Suppressor macrophage treated with lipopolysaccharide for 4 hours (primary cell): Measurements from ENCODE around the gene NHSL2.

Source experiments
- DNase-seq: peaks from one replicate; pipeline ENCODE4 v3.0.0-alpha.2; 2020

The NHSL2 gene

DNA sequence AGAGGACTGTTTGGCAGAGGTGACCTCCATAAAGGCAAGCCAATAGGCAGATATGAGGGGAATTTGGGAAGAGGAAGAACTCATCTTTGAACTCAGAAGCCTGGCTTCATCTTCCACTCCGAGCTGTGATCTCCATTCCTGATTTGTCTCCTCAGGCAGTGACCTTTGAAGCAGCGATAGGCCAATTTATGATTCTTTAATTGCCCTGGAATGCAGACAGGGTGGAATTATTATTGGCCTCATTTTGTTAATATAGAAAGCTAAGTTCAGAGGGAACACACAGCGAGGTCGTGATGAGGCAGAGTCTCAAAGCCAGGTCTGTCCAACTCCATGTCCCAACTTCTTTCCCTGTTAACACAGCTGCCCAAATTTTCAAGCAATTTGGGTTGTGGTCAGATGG is 204.2 kb downstream of the NHSL2 start:
- DNase-seq: no peak

DNA sequence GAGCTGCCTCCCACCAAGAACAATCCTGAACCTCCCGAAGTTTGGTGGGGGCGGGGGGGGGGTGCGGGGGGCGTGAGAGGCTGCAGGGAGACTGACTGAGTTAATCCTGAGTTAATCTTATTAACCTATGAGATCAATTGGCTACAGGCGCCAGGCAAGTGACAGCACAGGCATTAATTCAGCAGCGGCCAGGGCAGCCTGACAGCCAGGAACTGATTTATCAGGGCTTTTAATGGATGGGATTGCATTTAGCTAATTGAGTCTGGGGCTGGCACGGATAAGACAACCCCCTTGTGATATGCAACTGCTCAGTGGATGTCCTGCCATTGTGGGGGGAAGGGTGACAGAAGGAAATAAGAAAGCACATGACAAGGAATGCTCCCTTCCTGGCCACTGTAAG is 204.7 kb downstream of the NHSL2 start:
- no peak for DNase-seq

DNA sequence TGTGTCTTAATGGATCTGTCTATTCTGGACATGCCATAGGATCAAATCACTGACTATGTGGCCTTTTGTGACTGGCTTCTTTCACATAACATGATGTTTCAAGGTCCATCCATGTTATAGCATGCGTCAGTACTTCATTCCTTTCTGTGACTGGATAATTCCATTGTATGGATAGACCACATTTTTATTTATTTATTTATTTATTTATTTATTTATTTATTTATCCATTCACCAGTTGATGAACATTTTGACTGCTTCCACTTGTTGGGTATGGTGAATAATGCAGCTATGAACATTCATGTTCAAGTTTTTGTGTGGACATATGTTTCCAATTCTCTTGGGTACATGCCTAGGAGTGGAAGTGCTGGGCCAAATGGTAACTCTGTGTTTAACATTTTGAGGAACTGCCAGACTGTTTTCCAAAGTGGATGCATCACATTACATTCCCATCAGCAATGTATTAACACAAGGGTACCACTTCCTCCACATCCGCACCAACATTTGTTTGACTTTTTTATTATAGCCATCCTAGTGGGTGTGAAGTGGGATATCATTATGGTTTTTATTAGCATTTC is 207.1 kb downstream of the NHSL2 start:
- DNase-seq: no peak

DNA sequence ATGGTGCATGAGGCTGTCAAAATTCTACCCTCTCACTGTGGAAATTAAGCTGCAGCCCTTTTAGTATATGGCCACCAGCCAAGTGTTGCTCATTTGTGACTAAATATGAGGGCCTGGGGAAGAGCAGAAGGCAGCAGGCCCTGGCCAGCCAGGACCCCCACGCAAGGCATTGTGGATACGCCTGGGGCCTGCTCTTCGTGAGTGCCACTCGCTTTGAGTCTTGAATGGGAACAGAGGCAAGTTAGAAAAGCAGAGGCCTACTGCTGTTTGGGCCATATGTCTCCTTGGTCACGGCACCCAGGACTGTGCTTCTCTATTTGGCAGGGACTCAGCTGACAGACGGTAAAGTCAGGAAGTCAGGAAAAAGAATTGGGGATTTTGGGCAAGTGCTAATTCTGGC is 210.2 kb downstream of the NHSL2 start:
- no peak for DNase-seq

DNA sequence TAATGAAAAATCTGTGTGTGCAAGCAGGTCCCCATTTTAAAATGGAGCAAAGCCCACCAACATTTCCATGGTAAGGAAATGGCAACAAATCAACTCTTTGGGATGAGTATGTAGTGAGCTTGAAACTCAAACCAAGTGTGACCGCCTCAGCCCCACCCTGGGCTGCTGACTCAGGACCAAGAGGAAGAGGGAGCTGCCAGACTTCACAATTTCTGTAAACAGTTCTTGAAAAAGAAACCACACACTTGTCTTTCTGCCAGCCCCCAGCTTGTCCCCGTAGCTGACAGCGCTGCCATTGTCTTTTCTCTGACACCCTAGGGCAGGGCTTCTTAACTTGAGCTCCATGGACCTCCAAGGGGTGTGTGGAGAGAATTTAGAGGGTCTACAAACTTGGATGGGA is 210.7 kb downstream of the NHSL2 start:
- DNase-seq: peak; percentile 71

DNA sequence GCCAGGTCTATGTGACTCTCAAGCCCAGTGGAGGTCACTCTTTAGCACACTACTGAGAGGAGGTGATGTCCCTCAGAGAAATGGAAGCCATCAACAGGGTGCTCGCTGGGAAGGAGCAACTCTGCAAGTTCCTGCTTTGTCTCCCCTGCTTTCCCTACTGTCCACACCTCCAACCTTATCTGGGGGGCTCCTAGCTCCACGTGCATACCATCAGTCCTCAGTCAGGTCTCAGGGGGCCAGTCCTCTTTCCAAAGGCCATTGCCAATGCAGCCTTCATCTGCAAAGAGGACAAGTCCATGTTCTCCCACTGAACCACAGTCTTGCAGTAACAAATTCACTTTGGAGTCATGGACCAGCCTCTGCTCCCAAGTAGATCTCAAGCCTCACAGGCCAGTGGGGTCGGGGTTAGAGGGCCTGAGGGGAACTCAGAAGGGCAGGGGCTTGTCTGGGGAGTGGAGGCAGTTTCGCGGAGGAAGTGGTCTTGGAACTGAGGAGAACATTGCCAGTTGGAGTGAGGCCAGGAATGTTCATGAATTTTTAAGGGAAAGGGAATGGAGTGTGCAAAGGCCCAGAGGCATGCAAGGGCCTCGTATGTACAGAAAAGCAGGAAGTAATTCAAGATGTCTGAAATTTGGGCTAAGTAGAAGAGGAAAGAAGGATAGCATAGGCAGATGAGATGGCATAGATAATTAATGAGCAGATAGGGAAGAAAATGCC is 212.1 kb downstream of the NHSL2 start:
- DNase-seq: no peak

DNA sequence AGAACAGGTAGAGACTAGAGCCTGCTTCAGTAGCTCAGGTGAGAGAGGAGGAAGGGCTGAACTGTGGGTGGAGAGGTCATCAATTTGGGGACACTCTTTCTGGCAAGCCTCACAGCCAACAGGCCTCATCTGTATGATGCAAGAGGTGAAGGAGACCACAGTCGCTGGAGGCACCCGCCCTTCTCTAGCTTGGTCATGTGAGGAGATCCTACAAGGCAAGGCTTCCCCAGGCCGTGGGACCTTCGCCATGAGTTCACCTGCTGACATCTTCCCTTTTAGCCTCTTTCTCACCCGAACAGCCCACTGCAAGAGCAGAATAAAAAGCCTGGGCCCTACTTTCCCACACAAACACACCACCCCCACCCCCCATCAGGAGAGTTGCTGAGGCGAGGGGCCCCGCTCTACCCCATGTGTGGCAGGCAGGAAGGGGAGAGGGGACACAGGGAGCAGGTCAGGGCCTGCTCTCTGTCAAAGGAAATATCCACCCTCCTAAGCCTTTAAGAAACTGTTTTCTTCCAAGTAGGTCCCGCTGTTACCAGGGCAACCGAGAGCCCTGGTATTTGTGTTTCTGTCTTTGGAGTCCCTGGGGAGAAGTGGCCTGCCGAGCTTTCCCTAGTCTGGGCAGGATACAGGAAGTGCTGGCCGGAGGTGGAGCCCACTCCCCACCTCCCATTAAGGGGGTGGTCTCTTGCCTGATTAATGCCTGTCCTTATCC is 213.0 kb downstream of the NHSL2 start:
- DNase-seq: peak; percentile 44

DNA sequence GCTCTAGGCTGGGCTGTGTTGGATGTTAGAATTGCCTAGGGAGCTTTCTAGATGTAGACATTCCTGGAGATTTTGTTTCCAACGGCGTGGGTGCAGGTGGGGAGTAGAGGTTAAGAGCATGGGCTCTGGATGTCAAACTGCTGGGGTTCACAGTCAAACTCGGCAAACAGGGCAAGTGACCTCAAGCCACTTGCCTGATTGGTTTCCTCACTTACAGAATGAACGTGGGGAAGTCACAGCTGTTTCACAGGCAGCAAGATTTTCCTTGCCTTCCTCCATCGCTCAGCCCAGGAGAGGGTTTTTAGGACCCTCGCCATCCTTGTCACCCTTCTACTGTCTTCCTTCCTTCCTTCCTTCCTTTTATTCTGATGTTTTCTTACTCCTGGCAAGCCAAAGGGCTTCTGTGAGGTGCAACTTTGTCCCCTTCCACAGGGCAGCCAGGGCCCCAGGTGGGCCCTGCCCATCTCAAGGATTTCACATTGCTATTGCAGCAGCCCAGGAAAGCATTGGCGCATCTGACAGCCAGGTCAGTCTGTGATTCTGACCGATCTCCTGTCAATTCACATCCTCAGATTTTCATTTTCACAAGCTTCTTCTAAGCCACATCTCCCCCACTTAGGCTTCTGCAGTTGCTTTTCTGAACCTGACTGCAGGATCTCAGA is 214.0 kb downstream of the NHSL2 start:
- DNase-seq: no peak

DNA sequence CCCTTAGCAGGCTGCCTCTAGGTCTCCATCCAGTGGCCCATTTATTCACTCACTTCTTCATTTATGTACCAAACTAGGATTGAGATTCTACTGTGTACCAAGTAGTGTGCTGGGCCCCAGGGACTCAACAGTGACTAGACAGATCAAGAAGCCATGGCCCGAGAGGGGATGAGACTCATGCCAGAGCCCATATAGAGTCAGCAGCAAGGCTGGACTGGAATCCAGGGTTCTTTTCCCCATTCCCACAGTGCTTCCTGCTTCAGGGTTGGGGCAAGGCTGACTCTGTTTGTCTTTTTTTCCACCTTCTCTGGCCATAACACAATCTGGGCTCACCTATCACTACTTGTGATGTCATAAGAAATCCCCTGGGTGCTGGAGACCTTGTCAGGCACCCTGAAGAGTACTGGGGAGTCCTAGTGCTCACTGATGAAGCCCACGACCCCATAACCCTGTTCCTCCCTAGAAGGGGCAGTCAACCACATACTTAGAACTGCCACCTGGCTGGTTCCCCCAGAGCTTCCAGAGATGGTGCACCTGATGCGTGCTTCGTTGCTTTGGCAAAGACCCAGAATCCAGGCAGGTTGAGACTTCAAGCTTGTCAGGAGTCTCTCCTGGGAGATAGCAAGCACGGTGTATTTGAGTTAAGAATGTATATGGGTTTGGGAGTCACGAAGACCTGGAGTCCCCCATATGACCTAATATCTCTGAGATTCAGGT is 214.8 kb downstream of the NHSL2 start:
- no peak for DNase-seq

GRCh38 chrX:72126048-72126415 is 215.4 kb downstream of the NHSL2 start:
- DNase-seq: no peak

DNA sequence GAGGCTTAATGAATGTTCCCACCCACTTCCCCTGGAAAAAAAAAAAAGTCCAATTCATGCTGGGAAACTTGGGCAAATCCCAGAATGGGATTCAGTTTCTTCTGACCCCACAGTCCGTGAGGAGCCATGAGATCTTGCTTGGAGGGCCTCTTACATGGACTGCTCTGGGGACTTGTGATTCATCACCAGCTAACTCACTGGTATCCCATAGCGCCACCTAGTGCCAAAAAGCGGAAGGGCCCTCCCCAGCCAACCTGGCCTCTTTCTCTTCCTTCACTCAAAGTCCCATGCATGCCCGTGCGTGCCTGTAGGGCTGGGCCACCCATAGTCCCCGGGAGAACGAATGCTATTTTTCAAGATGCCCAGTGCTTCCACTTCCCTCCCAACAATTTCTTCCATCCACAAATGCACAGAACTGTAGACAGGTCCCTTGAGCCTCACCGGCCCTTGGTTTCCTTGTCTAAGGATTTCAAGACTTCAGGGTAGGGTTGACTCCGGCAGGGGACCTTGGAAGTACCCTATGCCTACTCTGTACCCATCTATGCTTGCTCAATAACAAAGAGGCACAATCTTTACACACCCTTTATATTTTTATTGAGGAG is 216.0 kb downstream of the NHSL2 start:
- peak; percentile 79 for DNase-seq

GRCh38 chrX:72127332-72127731 is 216.7 kb downstream of the NHSL2 start:
- no peak for DNase-seq

- DNase-seq: no peak
These were observed 217.7 kb downstream of the NHSL2 start for GRCh38 chrX:72128183-72128834.

DNA sequence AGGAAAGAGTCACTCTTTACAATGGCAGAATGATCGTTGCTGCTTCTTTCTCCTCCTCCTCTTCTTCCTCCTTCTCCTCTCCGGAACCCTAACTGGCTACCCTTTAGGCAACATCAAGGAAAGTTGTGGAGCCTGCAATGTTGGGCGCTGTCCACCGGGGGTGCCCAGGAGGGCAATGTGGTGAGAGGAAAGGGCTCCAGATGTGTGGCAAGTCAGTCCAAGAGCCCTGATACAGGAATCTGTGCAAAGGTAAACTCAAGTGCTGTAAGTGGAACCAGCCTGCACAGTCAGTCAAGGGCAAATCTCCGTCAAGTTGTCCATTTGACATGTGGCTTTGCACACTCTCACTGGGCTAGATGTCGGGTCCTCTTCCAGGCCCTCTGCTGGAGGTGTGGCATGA is 218.2 kb downstream of the NHSL2 start:
- DNase-seq: peak; percentile 20

DNA sequence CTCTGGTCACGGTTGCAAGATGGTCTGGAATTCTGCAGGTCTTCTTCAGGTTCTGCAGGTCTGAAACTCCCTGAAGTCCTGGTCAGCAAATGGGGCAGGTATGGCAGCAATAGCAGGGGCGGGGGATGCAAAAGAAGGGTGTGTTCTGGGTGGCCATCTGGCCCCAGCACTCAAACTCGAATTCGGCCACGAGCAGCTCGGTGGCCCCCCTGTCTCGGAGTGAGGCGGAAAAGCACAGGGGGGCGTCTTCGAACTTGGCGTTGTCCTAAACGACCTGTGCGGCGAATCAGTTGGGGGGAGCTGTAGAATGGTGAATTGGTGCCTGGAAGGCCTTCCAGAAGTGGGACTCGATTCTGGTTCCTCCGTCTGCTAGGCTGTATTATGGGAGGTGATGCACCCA is 219.0 kb downstream of the NHSL2 start:
- DNase-seq: no peak

DNA sequence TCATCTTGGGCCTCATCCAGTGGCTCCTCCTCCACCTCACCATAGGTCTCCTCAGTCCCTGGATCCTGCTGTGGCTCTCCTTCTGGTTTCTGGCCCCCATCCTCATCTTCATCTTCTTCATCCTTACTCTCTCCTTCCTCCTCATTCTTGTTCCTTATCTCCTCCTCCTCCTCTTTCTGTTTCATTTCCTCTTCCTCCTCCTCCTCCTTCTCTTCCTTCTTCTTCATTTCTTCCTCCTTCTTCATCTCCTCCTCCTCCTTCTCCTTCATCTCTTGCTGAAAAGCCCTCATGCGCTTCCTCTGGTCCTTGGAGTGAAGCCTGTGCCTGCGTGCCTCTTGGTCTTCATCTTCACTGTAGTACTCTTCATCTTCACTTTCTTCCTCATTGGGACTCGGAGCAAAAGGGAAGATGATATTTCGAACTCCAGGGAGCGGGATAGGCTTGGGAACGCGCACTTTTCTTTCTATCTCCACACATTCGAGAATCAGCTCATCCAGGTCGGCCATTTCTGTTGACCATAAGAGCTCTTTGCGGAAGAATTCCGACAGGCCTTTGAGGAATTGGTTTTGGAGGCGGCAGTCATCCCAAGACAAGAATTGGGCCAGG is 219.6 kb downstream of the NHSL2 start:
- DNase-seq: no peak

- no peak for DNase-seq
These were observed 220.2 kb downstream of the NHSL2 start for GRCh38 chrX:72130762-72131250.

DNA sequence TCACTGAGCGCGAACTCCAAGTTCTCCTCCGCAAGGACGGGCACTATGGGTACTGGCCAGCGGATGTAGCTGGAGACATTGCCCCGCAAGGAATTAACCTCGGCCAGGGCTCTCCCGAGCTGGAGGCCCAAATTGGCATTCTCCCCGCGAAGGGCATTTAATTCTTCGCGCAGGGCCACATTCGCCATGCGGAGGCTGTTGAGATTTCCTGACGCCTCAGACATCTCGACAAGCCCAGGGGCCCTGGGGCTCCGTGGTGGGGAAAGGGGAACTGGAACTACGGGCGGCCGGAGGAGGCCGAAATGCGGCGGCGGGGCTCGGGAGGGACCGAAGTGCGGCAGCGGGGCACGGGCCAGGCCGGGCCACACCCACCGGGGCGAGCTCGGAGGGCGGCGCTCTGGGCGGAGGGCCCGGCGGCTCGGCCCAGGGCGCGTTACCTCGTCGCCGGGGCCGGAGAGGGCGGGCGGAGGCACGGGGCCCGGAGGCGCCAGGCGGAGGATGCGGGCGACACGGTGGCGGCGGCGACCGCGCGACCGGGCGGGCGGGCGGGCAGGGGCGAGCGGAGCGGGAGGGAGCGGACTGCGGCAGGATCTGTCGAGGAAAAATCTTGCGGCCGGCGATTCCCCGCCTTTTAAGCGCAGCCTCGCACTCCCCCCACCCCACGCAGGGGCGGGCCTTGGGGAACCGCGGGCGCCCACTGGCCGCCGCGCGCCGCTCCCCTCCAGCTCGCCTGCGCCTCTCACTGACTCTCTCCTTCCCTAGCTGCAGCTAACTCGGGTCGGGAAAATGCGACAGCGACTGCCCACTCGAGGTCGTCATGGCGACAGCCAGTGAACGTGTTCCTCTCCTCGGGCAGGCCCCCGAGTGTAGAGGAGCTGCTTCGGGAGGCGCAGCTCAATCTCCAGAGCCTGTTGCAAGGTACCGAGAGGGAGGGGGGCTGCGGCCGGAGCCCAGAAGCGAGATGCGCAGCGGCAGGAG is 221.0 kb downstream of the NHSL2 start, which contains the start of gene RTL5:
Gene RTL5, minus strand, starts transcription at position 599 of the 978 bp plus-strand sequence.
- peak; percentile 83 for DNase-seq

DNA sequence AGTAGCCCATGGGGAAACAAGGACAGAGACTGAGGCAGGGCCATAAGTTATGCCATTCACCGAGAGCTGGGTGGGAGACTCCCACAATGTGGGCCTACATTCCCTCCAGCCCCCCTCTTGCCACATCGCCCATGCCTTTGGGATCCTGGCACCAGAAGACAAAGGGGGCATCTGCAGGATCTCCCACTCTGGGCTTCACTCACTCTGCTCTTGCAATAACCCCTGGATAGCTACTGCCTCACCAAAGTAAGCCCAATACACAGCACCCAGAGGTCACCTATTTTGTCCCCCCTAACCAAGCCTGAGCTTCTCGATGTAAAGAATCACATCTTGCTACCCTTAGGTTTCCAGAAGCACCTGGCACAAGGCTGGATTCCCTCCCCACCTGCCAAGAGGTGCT is 221.8 kb downstream of the NHSL2 start:
- no peak for DNase-seq
